Mesodermal cell (in vitro differentiated cells): ENCODE data around the gene OSBPL2.

Experiments used
- H3K27ac ChIP-seq: 2 replicates; pipeline ENCODE4 v1.7.0; 2013; ENCODE audit warnings: mild to moderate bottlenecking, low read depth, low read length, moderate library complexity; ENCODE audit not compliant: severe bottlenecking
- H3K36me3 ChIP-seq: 2 replicates; pipeline ENCODE4 v1.7.1; 2013; ENCODE audit warnings: mild to moderate bottlenecking, low read length, moderate library complexity; ENCODE audit not compliant: control insufficient read depth, insufficient read depth
- H3K4me1 ChIP-seq: one replicate; pipeline ENCODE4 v1.7.1; 2013; ENCODE audit warnings: mild to moderate bottlenecking, low read length; ENCODE audit not compliant: insufficient read depth, control insufficient read depth, poor library complexity, severe bottlenecking
- H3K4me3 ChIP-seq: 2 replicates; pipeline ENCODE4 v1.7.0; 2013; ENCODE audit warnings: low read length, control low read depth, mild to moderate bottlenecking; ENCODE audit not compliant: insufficient read depth, poor library complexity, severe bottlenecking; ENCODE audit errors: extremely low read depth
- H3K9me3 ChIP-seq: 2 replicates; pipeline ENCODE4 v1.7.1; 2013; ENCODE audit warnings: mild to moderate bottlenecking, low read length, moderate library complexity; ENCODE audit not compliant: control insufficient read depth
- WGBS, 2 experiments: methylation state at CpG; one replicate each; pipeline ENCODE4 v1.1.5; 2013; ENCODE audit warnings: missing lambda C conversion rate in 2 of 2; ENCODE audit not compliant: insufficient coverage in 2 of 2; 5-methylcytosine and 5-hydroxymethylcytosine counted together

The OSBPL2 gene

GRCh38 chr20:62330576-62331317, 92.4 kb downstream of the OSBPL2 start:
- Histone ChIP-seq H3K36me3 (peaks cover 75% of the 10 kb centered on the region), H3K4me3 (no peak overlapping the region), H3K9me3 (no peaks in the 10 kb centered on the region), H3K4me1 (no peaks in the 10 kb centered on the region), H3K27ac (no peak overlapping the region)
- 94 to 95% methylated on average over 25 to 37 of the region's 46 CpGs for WGBS, 2 experiments

- H3K4me3 ChIP-seq = no peak overlapping the region
- H3K36me3 ChIP-seq = peaks cover 71% of the 10 kb centered on the region
- WGBS, 2 experiments = 95 to 96% methylated on average over 19 of the region's 19 CpGs
- no peaks in the 10 kb centered on the region for H3K9me3 ChIP-seq
- no peak overlapping the region for H3K27ac ChIP-seq
- H3K4me1 ChIP-seq = no peaks in the 10 kb centered on the region
These were observed 93.0 kb downstream of the OSBPL2 start for GRCh38 chr20:62331347-62331746.

GRCh38 chr20:62332421-62332820, 94.1 kb downstream of the OSBPL2 start:
- Histone ChIP-seq H3K4me3 (no peak overlapping the region), H3K9me3 (no peaks in the 10 kb centered on the region), H3K36me3 (peaks cover 72% of the 10 kb centered on the region), H3K27ac (no peak overlapping the region), H3K4me1 (no peaks in the 10 kb centered on the region)
- WGBS, 2 experiments = 60 to 91% methylated on average over 2 to 14 of the region's 16 CpGs

- Histone ChIP-seq H3K4me3 (no peak overlapping the region), H3K27ac (no peak overlapping the region), H3K9me3 (no peaks in the 10 kb centered on the region), H3K36me3 (peaks cover 66% of the 10 kb centered on the region), H3K4me1 (no peaks in the 10 kb centered on the region)
- 93 to 95% methylated on average over 20 to 28 of the region's 34 CpGs for WGBS, 2 experiments
These were observed 94.9 kb downstream of the OSBPL2 start for GRCh38 chr20:62332989-62333819.

GRCh38 chr20:62333820-62334595, 95.7 kb downstream of the OSBPL2 start:
- Histone ChIP-seq H3K4me1 (no peaks in the 10 kb centered on the region), H3K27ac (no peak overlapping the region), H3K9me3 (no peaks in the 10 kb centered on the region), H3K36me3 (peaks cover 58% of the 10 kb centered on the region), H3K4me3 (no peak overlapping the region)
- 91 to 95% methylated on average over 31 to 34 of the region's 37 CpGs for WGBS, 2 experiments

GRCh38 chr20:62334881-62335280, 96.6 kb downstream of the OSBPL2 start:
- Histone ChIP-seq H3K9me3 (no peaks in the 10 kb centered on the region), H3K4me3 (no peak overlapping the region), H3K4me1 (no peaks in the 10 kb centered on the region), H3K27ac (no peak overlapping the region), H3K36me3 (peaks cover 57% of the 10 kb centered on the region)
- 93 to 94% methylated on average over 7 to 12 of the region's 13 CpGs for WGBS, 2 experiments

- 90 to 100% methylated on average over 4 to 6 of the region's 6 CpGs for WGBS, 2 experiments
- H3K36me3 ChIP-seq = peaks cover 56% of the 10 kb centered on the region
- no peak overlapping the region for H3K4me3 ChIP-seq
- H3K27ac ChIP-seq = no peak overlapping the region
- no peaks in the 10 kb centered on the region for H3K9me3 ChIP-seq
- no peaks in the 10 kb centered on the region for H3K4me1 ChIP-seq
These were observed 97.2 kb downstream of the OSBPL2 start for GRCh38 chr20:62335532-62335931.

GRCh38 chr20:62336329-62336728, 98.0 kb downstream of the OSBPL2 start:
- Histone ChIP-seq H3K4me1 (no peaks in the 10 kb centered on the region), H3K36me3 (peaks cover 61% of the 10 kb centered on the region), H3K4me3 (no peak overlapping the region), H3K27ac (no peak overlapping the region), H3K9me3 (no peaks in the 10 kb centered on the region)
- WGBS, 2 experiments = 93 to 95% methylated on average over 7 to 8 of the region's 11 CpGs

- Histone ChIP-seq H3K4me1 (no peaks in the 10 kb centered on the region), H3K36me3 (peaks cover 60% of the 10 kb centered on the region), H3K9me3 (no peaks in the 10 kb centered on the region), H3K4me3 (no peak overlapping the region), H3K27ac (no peak overlapping the region)
- WGBS, 2 experiments = 96% methylated on average over 46 to 52 of the region's 53 CpGs
These were observed 98.6 kb downstream of the OSBPL2 start for GRCh38 chr20:62336775-62337557.
